GM10266 (cell line): ENCODE data around the gene MAPKBP1.

Experiments
- DNase-seq: peaks from one replicate; pipeline ENCODE4 v3.0.0; 2012; ENCODE audit errors: extremely low spot score
- CTCF ChIP-seq: IDR thresholded peaks from 2 replicates; pipeline ENCODE4 v1.5.1; 2012; ENCODE audit warnings: mild to moderate bottlenecking, low read depth; ENCODE audit not compliant: control insufficient read depth, insufficient read depth; ENCODE audit errors: missing control alignments

Gene MAPKBP1

GRCh38 chr15:41782371-41783282, 8.3 kb downstream of the MAPKBP1 start:
- DNase-seq: no peak
- no peak for TF ChIP-seq CTCF

- no peak for DNase-seq
- TF ChIP-seq CTCF: no peak
These were observed 9.0 kb downstream of the MAPKBP1 start for GRCh38 chr15:41783296-41783695.

GRCh38 chr15:41788262-41788661, 14.0 kb downstream of the MAPKBP1 start:
- TF ChIP-seq CTCF: no peak
- DNase-seq: no peak

- TF ChIP-seq CTCF: no peak
These were observed 15.0 kb downstream of the MAPKBP1 start for GRCh38 chr15:41789236-41789635.

GRCh38 chr15:41789662-41790061, 15.4 kb downstream of the MAPKBP1 start:
- no peak for TF ChIP-seq CTCF
- no peak for DNase-seq

More at GRCh38 chr15:41789236-41789635, 15.0 kb downstream of the MAPKBP1 start:
- no peak for DNase-seq

- no peak for DNase-seq
- TF ChIP-seq CTCF: no peak
These were observed 15.9 kb downstream of the MAPKBP1 start for GRCh38 chr15:41790169-41790568.
